Type B pancreatic cell (in vitro differentiated cells): Measurements from ENCODE around the gene FAM229A. TPM values are rescaled to one million over a fixed set of nuclear protein-coding genes. Genes with fewer than 3 reads are reported as not detected.
A peak's percentile ranks its signal among the peaks of the same experiment; 100 is the strongest.

Source experiments
- DNase-seq: peaks from one replicate; pipeline ENCODE4 v3.0.0; 2021; ENCODE audit warnings: mixed read lengths; ENCODE audit not compliant: unreplicated experiment; ENCODE audit errors: extremely low spot score
- H3K27ac Mint-ChIP-seq: 2 replicates; pipeline ENCODE4 v1.8.0; 2021; ENCODE audit warnings: mild to moderate bottlenecking, mixed read lengths
- H3K27me3 Mint-ChIP-seq: 2 replicates; pipeline ENCODE4 v1.8.0; 2021; ENCODE audit warnings: mixed read lengths
- H3K36me3 Mint-ChIP-seq: 2 replicates; pipeline ENCODE4 v1.8.0; 2021; ENCODE audit warnings: mixed read lengths
- H3K4me1 Mint-ChIP-seq: one replicate; pipeline ENCODE4 v1.8.0; 2021; ENCODE audit warnings: mixed read lengths; ENCODE audit not compliant: unreplicated experiment
- H3K4me3 Mint-ChIP-seq: 2 replicates; pipeline ENCODE4 v1.8.0; 2021; ENCODE audit warnings: mild to moderate bottlenecking, mixed read lengths
- H3K9me3 Mint-ChIP-seq: 2 replicates; pipeline ENCODE4 v1.8.0; 2021; ENCODE audit warnings: mixed read lengths
- total RNA-seq: library from RNA; stranded (reverse); gene quantifications from 2 replicates; pipeline ENCODE4 v1.2.1, GENCODE V29; 2021; ENCODE audit warnings: low replicate concordance
- TF ChIP-seq, protein P1 (sequence below): fragments of 200-600 bp; sonication (generic); conservative IDR thresholded peaks from 2 replicates; pipeline ENCODE4 v1.5.0; 2021; ENCODE audit warnings: antibody characterized with exemption, mild to moderate bottlenecking

FAM229A gene
- total RNA-seq, 1 donor from 2014 or later, result 8.7 TPM

GRCh38 chr1:32388641-32389040, 26.4 kb upstream of the FAM229A start:
- peaks cover 10% of the 10 kb centered on the region for H3K4me1 Mint-ChIP-seq
- no peaks in the 10 kb centered on the region for H3K27me3 Mint-ChIP-seq
- H3K9me3 Mint-ChIP-seq, result no peaks in the 10 kb centered on the region
- peaks cover 5% of the 10 kb centered on the region for H3K36me3 Mint-ChIP-seq
- H3K27ac Mint-ChIP-seq, result no peak overlapping the region
- TF ChIP-seq, protein P1, sequence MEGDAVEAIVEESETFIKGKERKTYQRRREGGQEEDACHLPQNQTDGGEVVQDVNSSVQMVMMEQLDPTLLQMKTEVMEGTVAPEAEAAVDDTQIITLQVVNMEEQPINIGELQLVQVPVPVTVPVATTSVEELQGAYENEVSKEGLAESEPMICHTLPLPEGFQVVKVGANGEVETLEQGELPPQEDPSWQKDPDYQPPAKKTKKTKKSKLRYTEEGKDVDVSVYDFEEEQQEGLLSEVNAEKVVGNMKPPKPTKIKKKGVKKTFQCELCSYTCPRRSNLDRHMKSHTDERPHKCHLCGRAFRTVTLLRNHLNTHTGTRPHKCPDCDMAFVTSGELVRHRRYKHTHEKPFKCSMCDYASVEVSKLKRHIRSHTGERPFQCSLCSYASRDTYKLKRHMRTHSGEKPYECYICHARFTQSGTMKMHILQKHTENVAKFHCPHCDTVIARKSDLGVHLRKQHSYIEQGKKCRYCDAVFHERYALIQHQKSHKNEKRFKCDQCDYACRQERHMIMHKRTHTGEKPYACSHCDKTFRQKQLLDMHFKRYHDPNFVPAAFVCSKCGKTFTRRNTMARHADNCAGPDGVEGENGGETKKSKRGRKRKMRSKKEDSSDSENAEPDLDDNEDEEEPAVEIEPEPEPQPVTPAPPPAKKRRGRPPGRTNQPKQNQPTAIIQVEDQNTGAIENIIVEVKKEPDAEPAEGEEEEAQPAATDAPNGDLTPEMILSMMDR, result no peak
- no peak overlapping the region for H3K4me3 Mint-ChIP-seq
- no peak for DNase-seq

- no peaks in the 10 kb centered on the region for H3K4me1 Mint-ChIP-seq
- no peaks in the 10 kb centered on the region for H3K9me3 Mint-ChIP-seq
- H3K27ac Mint-ChIP-seq, result no peak overlapping the region
- H3K27me3 Mint-ChIP-seq, result no peaks in the 10 kb centered on the region
- H3K4me3 Mint-ChIP-seq, result no peak overlapping the region
- TF ChIP-seq, protein P1, result no peak
- peaks cover 5% of the 10 kb centered on the region for H3K36me3 Mint-ChIP-seq
- no peak for DNase-seq
Measured at GRCh38 chr1:32386676-32387392, 24.5 kb upstream of the FAM229A start.

- TF ChIP-seq, protein P1, result no peak
- H3K36me3 Mint-ChIP-seq, result peaks cover 18% of the 10 kb centered on the region
- no peaks in the 10 kb centered on the region for H3K4me1 Mint-ChIP-seq
- H3K9me3 Mint-ChIP-seq, result no peaks in the 10 kb centered on the region
- no peaks in the 10 kb centered on the region for H3K27me3 Mint-ChIP-seq
- no peak overlapping the region for H3K27ac Mint-ChIP-seq
- no peak for DNase-seq
- H3K4me3 Mint-ChIP-seq, result no peak overlapping the region
Measured at GRCh38 chr1:32380057-32380456, 17.8 kb upstream of the FAM229A start.

- H3K27ac Mint-ChIP-seq, result peak overlapping the region; percentile 74
- no peaks in the 10 kb centered on the region for H3K4me1 Mint-ChIP-seq
- no peak overlapping the region for H3K4me3 Mint-ChIP-seq
- H3K9me3 Mint-ChIP-seq, result no peaks in the 10 kb centered on the region
- H3K27me3 Mint-ChIP-seq, result no peaks in the 10 kb centered on the region
- TF ChIP-seq, protein P1, result no peak
- no peak for DNase-seq
- peaks cover 24% of the 10 kb centered on the region for H3K36me3 Mint-ChIP-seq
Measured at GRCh38 chr1:32377541-32378220, 15.4 kb upstream of the FAM229A start.

DNA sequence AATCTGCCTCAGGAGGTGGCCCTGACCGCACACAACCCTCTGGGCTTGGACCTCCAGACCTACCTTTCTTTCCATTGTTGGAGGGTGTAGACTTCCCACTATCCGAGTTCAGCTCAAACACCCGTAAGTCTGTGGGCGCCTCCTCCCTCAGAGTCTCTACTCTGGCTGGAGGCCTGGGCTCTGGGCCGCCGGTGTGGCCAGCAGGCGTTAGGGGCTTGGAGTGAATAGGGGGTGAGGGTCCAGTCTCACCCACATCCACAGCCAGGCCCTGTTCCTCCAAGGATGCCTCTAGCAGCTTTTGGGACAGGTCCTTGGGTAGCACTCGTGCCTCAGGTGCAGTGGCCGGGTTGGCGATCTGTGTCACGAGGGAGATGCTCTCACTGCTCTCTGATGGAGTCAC, 13.9 kb upstream of the FAM229A start:
- TF ChIP-seq, protein P1, result no peak
- Mint-ChIP-seq H3K4me1 (no peaks in the 10 kb centered on the region), H3K27ac (no peak overlapping the region), H3K27me3 (no peaks in the 10 kb centered on the region), H3K36me3 (peaks cover 29% of the 10 kb centered on the region), H3K9me3 (no peaks in the 10 kb centered on the region), H3K4me3 (no peak overlapping the region)
- no peak for DNase-seq
